ENCODE measurements around the gene SLC16A1.
"Not testable (repeated sequence)": the region's sequence is repeated elsewhere in the genome, so short reads cannot be mapped to it uniquely, and the experiment has no call there.

Gene SLC16A1

DNA sequence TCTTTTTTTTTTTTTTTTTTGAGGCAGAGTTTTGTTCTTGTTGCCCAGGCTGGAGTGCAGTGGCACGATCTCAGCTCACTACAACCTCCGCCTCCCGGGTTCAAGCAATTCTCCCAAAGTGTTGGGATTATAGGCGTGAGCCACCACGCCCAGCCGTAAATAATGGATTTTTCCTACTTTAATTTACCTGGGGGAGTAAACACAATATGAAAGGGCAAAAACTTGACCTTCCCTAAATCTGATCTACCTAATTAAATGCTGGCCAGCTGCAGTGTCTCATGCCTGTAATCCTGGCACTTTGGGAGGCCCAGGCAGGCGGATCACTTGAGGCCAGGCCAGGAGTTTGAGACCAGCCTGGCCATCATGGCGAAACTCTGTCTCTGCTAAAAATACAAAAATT, 25.8 kb upstream of the SLC16A1 start:
- H4K8ac ChIP-seq (ENCODE audit: low read depth, low read length); H3K4me2 ChIP-seq (ENCODE audit: insufficient read depth, low read length, poor library complexity, severe bottlenecking); H3K36me3 ChIP-seq (replicated peaks in 1 of 2; ENCODE audit: control insufficient read depth in 2 of 2, insufficient read depth in 2 of 2, low read length in 2 of 2); H3K79me1 ChIP-seq (ENCODE audit: low read depth, low read length); H2BK12ac ChIP-seq (ENCODE audit: low read length); DNase-seq (ENCODE audit: low spot score); H3K9ac ChIP-seq (ENCODE audit: low read depth, low read length, poor library complexity); H3K4ac ChIP-seq (ENCODE audit: low read length); H3K18ac ChIP-seq (ENCODE audit: low read length); H3K27me3 ChIP-seq (ENCODE audit: control insufficient read depth in 3 of 3, insufficient read depth in 3 of 3, low read depth in 1 of 3, low read length in 3 of 3); H3K27ac ChIP-seq (replicated peaks; ENCODE audit: low read length); H3K9me3 ChIP-seq (replicated peaks in 1 of 2; ENCODE audit: control insufficient read depth in 2 of 2, insufficient read depth in 1 of 2, low read depth in 1 of 2, low read length in 2 of 2); H4K91ac ChIP-seq (ENCODE audit: low read depth, low read length, poor library complexity); H3K4me1 ChIP-seq (ENCODE audit: control insufficient read depth in 2 of 2, insufficient read depth in 1 of 2, low read depth in 1 of 2, low read length in 2 of 2); H3K4me3 ChIP-seq (ENCODE audit: low read length in 2 of 2); H2AK5ac ChIP-seq (ENCODE audit: low read depth, low read length); H2AFZ ChIP-seq (ENCODE audit: low read length); H2BK120ac ChIP-seq (ENCODE audit: low read depth, low read length); H3K23ac ChIP-seq (ENCODE audit: low read depth, low read length, poor library complexity); H3K14ac ChIP-seq (ENCODE audit: low read length); H2BK5ac ChIP-seq (ENCODE audit: low read length); H2BK15ac ChIP-seq (ENCODE audit: low read length): not testable (repeated sequence)
- no CpG with 5 or more reads among the region's 8 CpGs for WGBS, 2 donors (ENCODE audit: extremely low coverage in 2 of 2, insufficient read length in 2 of 2, insufficient replicate concordance in 1 of 2)

DNA sequence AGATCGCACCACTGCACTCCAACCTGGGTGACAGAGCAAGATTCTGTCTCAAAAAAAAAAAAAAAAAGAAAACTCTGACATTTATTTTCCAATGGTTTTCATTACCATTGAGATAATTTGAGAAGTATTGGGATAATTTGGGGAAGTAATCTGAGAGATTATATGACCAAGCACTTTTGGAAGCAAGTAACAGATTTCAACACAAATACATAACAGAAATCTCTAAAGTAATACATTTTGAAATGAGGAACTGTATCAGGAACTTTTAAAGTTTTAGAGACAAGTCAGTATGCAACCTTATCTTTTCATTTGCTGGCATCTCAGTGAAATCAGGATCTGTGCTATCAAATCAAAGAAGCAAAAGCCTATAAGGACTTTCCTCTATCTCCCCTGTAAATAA, 25.4 kb upstream of the SLC16A1 start:
- Histone ChIP-seq H2BK120ac (ENCODE audit: low read depth, low read length) (no peak overlapping the region), H3K36me3 (replicated peaks in 1 of 2; ENCODE audit: control insufficient read depth in 2 of 2, insufficient read depth in 2 of 2, low read length in 2 of 2) (peaks cover 0 to 5% of the 10 kb centered on the region in 2 donors), H3K9me3 (replicated peaks in 1 of 2; ENCODE audit: control insufficient read depth in 2 of 2, insufficient read depth in 1 of 2, low read depth in 1 of 2, low read length in 2 of 2) (no peaks in the 10 kb centered on the region), H3K4me3 (ENCODE audit: low read length in 2 of 2) (no peak overlapping the region), H3K27me3 (ENCODE audit: control insufficient read depth in 3 of 3, insufficient read depth in 3 of 3, low read depth in 1 of 3, low read length in 3 of 3) (no peaks in the 10 kb centered on the region), H3K79me1 (ENCODE audit: low read depth, low read length) (peaks cover 2% of the 10 kb centered on the region), H3K4ac (ENCODE audit: low read length) (no peak overlapping the region), H3K18ac (ENCODE audit: low read length) (no peak overlapping the region), H2BK15ac (ENCODE audit: low read length) (no peak overlapping the region), H3K4me1 (ENCODE audit: control insufficient read depth in 2 of 2, insufficient read depth in 1 of 2, low read depth in 1 of 2, low read length in 2 of 2) (peaks cover 0 to 7% of the 10 kb centered on the region in 2 donors), H2AFZ (ENCODE audit: low read length) (no peak overlapping the region), H3K23ac (ENCODE audit: low read depth, low read length, poor library complexity) (no peak overlapping the region), H2AK5ac (ENCODE audit: low read depth, low read length) (no peak overlapping the region), H3K4me2 (ENCODE audit: insufficient read depth, low read length, poor library complexity, severe bottlenecking) (no peak overlapping the region), H3K27ac (replicated peaks; ENCODE audit: low read length) (no peak overlapping the region), H2BK12ac (ENCODE audit: low read length) (no peak overlapping the region), H4K8ac (ENCODE audit: low read depth, low read length) (no peak overlapping the region), H3K9ac (ENCODE audit: low read depth, low read length, poor library complexity) (no peak overlapping the region), H2BK5ac (ENCODE audit: low read length) (no peak overlapping the region), H4K91ac (ENCODE audit: low read depth, low read length, poor library complexity) (no peak overlapping the region), H3K14ac (ENCODE audit: low read length) (no peak overlapping the region)
- no peak for DNase-seq (ENCODE audit: low spot score)
- WGBS, 2 donors (ENCODE audit: extremely low coverage in 2 of 2, insufficient read length in 2 of 2, insufficient replicate concordance in 1 of 2) = no CpG with 5 or more reads among the region's 1 CpG

DNA sequence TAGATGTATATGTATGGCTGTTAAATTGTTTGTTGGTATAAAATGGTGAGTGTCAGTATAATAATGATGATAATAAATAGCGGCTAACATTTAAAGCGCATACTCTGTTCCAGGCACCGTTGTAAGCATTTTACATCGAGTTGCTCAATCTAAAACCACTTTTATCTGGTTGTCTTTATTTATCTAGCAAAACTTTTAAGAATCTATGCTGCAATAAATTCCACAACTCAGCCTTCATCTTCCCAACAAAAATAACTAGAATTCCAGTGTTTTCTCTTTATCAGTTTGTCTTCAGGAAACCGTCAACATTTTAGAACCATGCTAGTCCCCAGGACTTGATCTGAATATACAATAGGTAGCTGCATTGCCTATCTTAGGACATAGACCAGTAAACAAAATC, 19.3 kb upstream of the SLC16A1 start:
- Histone ChIP-seq H2AFZ (ENCODE audit: low read length) (no peak overlapping the region), H3K4ac (ENCODE audit: low read length) (no peak overlapping the region), H3K14ac (ENCODE audit: low read length) (no peak overlapping the region), H2AK5ac (ENCODE audit: low read depth, low read length) (no peak overlapping the region), H4K8ac (ENCODE audit: low read depth, low read length) (no peak overlapping the region), H3K23ac (ENCODE audit: low read depth, low read length, poor library complexity) (no peak overlapping the region), H3K4me3 (ENCODE audit: low read length in 2 of 2) (no peak overlapping the region), H3K79me1 (ENCODE audit: low read depth, low read length) (no peaks in the 10 kb centered on the region), H2BK5ac (ENCODE audit: low read length) (no peak overlapping the region), H2BK12ac (ENCODE audit: low read length) (no peak overlapping the region), H3K9me3 (replicated peaks in 1 of 2; ENCODE audit: control insufficient read depth in 2 of 2, insufficient read depth in 1 of 2, low read depth in 1 of 2, low read length in 2 of 2) (no peaks in the 10 kb centered on the region), H2BK15ac (ENCODE audit: low read length) (no peak overlapping the region), H3K36me3 (replicated peaks in 1 of 2; ENCODE audit: control insufficient read depth in 2 of 2, insufficient read depth in 2 of 2, low read length in 2 of 2) (peaks cover 0 to 29% of the 10 kb centered on the region in 2 donors), H3K18ac (ENCODE audit: low read length) (no peak overlapping the region), H3K27ac (replicated peaks; ENCODE audit: low read length) (no peak overlapping the region), H3K4me2 (ENCODE audit: insufficient read depth, low read length, poor library complexity, severe bottlenecking) (no peak overlapping the region), H3K27me3 (ENCODE audit: control insufficient read depth in 3 of 3, insufficient read depth in 3 of 3, low read depth in 1 of 3, low read length in 3 of 3) (no peaks in the 10 kb centered on the region), H3K4me1 (ENCODE audit: control insufficient read depth in 2 of 2, insufficient read depth in 1 of 2, low read depth in 1 of 2, low read length in 2 of 2) (no peaks in the 10 kb centered on the region), H2BK120ac (ENCODE audit: low read depth, low read length) (no peak overlapping the region), H4K91ac (ENCODE audit: low read depth, low read length, poor library complexity) (no peak overlapping the region), H3K9ac (ENCODE audit: low read depth, low read length, poor library complexity) (no peak overlapping the region)
- no CpG with 5 or more reads among the region's 5 CpGs for WGBS, 2 donors (ENCODE audit: extremely low coverage in 2 of 2, insufficient read length in 2 of 2, insufficient replicate concordance in 1 of 2)
- no peak for DNase-seq (ENCODE audit: low spot score)

DNA sequence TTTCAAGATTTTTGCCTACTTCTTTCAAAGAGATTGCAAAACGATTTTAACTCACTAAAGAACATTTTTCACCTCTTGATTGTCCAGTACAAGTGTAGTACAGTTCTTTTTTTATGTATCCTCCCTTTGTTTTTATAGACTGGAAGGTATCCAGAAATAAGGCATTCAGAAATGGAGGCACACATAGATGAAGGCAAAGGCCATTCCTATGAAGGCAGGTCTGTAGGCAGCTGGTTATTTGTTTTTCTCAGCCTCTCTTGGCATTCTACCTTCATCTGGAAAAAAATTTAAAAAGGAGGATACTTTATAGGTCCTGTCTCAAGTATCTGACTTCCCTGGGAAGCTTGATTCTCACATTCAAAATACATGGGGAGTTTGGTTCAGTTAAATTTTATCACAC, 18.6 kb upstream of the SLC16A1 start:
- H3K9me3 ChIP-seq (replicated peaks in 1 of 2; ENCODE audit: control insufficient read depth in 2 of 2, insufficient read depth in 1 of 2, low read depth in 1 of 2, low read length in 2 of 2) = no peaks in the 10 kb centered on the region
- no peak overlapping the region for H3K4me2 ChIP-seq (ENCODE audit: insufficient read depth, low read length, poor library complexity, severe bottlenecking)
- H3K27me3 ChIP-seq (ENCODE audit: control insufficient read depth in 3 of 3, insufficient read depth in 3 of 3, low read depth in 1 of 3, low read length in 3 of 3) = no peaks in the 10 kb centered on the region
- H3K18ac ChIP-seq (ENCODE audit: low read length) = no peak overlapping the region
- no peak overlapping the region for H3K9ac ChIP-seq (ENCODE audit: low read depth, low read length, poor library complexity)
- H2BK15ac ChIP-seq (ENCODE audit: low read length) = no peak overlapping the region
- no peak overlapping the region for H3K23ac ChIP-seq (ENCODE audit: low read depth, low read length, poor library complexity)
- H2BK12ac ChIP-seq (ENCODE audit: low read length) = no peak overlapping the region
- no peak overlapping the region for H3K4me3 ChIP-seq (ENCODE audit: low read length in 2 of 2)
- no peaks in the 10 kb centered on the region for H3K4me1 ChIP-seq (ENCODE audit: control insufficient read depth in 2 of 2, insufficient read depth in 1 of 2, low read depth in 1 of 2, low read length in 2 of 2)
- no peak overlapping the region for H2BK5ac ChIP-seq (ENCODE audit: low read length)
- no peak for DNase-seq (ENCODE audit: low spot score)
- no peak overlapping the region for H2AFZ ChIP-seq (ENCODE audit: low read length)
- no peak overlapping the region for H3K14ac ChIP-seq (ENCODE audit: low read length)
- no CpG with 5 or more reads among the region's 1 CpG for WGBS, 2 donors (ENCODE audit: extremely low coverage in 2 of 2, insufficient read length in 2 of 2, insufficient replicate concordance in 1 of 2)
- no peak overlapping the region for H3K27ac ChIP-seq (replicated peaks; ENCODE audit: low read length)
- peaks cover 0 to 29% of the 10 kb centered on the region in 2 donors for H3K36me3 ChIP-seq (replicated peaks in 1 of 2; ENCODE audit: control insufficient read depth in 2 of 2, insufficient read depth in 2 of 2, low read length in 2 of 2)
- no peak overlapping the region for H3K4ac ChIP-seq (ENCODE audit: low read length)
- H2BK120ac ChIP-seq (ENCODE audit: low read depth, low read length) = no peak overlapping the region
- H3K79me1 ChIP-seq (ENCODE audit: low read depth, low read length) = no peaks in the 10 kb centered on the region
- no peak overlapping the region for H4K91ac ChIP-seq (ENCODE audit: low read depth, low read length, poor library complexity)
- no peak overlapping the region for H2AK5ac ChIP-seq (ENCODE audit: low read depth, low read length)
- no peak overlapping the region for H4K8ac ChIP-seq (ENCODE audit: low read depth, low read length)

Data from neuronal stem cell (in vitro differentiated cells).